GM13977 (cell line): ENCODE data around the gene PDZD7.

Experiments
- DNase-seq: peaks from one replicate; pipeline ENCODE4 v3.0.0; 2012; ENCODE audit warnings: low spot score
- CTCF ChIP-seq: IDR thresholded peaks from 2 replicates; pipeline ENCODE4 v1.5.1; 2012; ENCODE audit warnings: mild to moderate bottlenecking, control low read depth; ENCODE audit not compliant: insufficient read depth; ENCODE audit errors: extremely low read depth, missing control alignments
- in situ Hi-C: fragments of 300-500 bp; cut with MboI; formaldehyde crosslinking; loops from one replicate; pipeline ENCODE4 v1.12.0; 2022; ENCODE audit warnings: low sequenced_read_pairs, low pct_unique_long_range_greater_than_20kb, mixed read lengths, inconsistent platforms; ENCODE audit not compliant: unreplicated experiment

Gene PDZD7

DNA sequence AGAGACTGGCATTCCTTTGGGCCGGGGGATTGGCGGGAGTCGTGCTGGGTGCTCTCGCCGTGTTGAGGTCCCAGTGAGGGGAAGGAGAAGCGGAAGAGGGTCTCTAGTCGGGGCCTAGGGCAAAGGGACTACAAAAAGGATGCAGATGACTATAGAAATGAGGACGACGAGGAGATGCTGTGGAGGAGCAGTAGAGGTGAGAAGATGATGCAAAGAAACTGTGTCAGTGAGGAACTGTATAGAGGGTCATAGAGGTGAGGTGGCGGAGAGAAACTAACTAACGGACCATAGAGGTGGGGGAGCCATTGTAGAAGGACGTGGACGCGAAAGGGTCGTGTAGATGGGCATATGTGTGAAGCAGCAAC, 43.3 kb downstream of the PDZD7 start:
- DNase-seq = no peak
- TF ChIP-seq CTCF = no peak
- in situ Hi-C loops = no loop called here

DNA sequence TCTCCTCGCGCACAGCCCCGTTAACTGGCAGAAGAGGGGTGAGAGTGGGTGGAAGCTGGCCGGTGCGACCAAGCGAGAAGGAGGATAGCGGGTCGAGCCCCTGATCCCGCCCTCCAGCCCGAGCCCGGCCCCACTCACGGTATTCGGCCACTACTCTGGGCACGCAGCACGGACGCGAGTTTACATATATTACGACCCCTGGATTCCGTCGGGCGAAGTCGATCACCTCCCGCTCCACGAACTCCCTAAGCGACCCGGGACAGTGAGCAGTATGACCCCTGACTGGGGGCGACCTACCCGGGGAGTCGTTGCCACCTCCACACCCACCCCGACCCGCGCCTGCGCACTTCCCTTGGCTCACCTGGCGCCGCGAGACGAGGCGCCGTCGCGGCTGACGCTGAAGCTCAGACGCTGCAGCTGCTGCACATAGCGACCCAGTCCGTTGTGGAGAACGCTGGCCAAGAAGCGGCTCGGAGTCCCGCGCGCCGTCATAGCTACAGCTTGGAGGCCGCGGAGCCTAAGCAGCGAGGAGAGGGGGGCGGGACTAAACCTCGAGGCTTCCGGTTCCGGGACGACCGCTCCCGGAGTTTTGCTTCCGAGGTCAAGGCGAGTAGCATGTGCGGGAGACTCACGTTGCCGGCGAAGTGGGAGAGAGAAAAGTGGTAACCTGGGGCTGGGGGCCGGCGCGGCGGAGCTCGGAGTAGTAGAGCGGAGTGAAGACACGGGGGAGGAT, 43.8 kb downstream of the PDZD7 start, which contains the start of the genes MRPL43 and TWNK:
MRPL43 (minus strand) TSS at position 546 of the 733 bp plus-strand sequence; CDS start at position 492, 54 bp downstream.
TWNK (plus strand) TSS at position 592 of the 733 bp plus-strand sequence. CDS start 668 bp downstream, outside the sequence.
- in situ Hi-C loops = no loop called here
- TF ChIP-seq CTCF = no peak
- DNase-seq = peak; percentile 92

GRCh38 chr10:100986623-100986951, 44.3 kb downstream of the PDZD7 start:
- in situ Hi-C loops = no loop called here
- TF ChIP-seq CTCF = no peak
- no peak for DNase-seq

DNA sequence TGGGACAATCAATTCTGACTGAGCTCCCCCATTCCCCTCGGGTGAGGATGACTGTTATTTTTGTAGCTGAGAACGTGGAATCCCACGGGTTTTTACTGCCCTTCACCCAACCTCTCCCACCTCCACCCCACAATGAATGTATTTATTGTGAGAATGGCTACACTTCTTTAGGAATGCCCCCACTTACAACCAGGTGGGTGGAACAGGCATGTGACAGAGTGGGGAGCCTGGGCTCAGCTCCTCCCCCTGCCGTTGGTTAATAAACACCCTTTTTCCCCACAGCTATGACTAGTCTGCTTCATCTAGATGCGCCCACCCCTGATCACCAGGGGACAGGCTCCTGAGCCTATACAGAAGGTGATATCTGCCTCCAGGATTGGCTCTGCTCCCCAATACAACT, 45.6 kb downstream of the PDZD7 start:
- in situ Hi-C loops = no loop called here
- no peak for DNase-seq
- no peak for TF ChIP-seq CTCF

DNA sequence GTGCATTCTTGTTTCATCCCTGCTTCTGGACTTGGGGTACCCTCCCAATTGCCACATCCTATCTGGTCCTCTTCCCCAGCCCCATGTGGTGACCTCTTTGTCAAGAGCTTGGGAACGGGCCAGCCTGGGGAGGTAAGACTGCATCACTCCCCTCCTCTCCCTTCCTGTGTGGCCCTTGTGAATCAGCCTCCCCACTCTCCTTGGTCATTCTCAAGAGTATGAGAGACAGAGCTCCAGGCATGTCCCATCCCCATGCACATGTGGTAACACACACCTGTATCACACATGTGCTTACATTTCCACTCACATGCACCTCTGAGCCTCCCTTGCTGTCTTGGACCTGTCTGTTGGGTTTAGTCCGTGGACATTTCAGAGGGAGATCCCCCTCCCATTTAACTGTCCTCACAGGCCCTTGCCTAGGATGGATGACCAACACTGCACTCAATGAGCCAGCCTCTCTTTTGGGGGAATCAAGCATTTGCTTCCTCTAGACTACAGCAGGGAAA, 46.2 kb downstream of the PDZD7 start:
- DNase-seq = no peak
- no peak for TF ChIP-seq CTCF
- in situ Hi-C loops = no loop called here

DNA sequence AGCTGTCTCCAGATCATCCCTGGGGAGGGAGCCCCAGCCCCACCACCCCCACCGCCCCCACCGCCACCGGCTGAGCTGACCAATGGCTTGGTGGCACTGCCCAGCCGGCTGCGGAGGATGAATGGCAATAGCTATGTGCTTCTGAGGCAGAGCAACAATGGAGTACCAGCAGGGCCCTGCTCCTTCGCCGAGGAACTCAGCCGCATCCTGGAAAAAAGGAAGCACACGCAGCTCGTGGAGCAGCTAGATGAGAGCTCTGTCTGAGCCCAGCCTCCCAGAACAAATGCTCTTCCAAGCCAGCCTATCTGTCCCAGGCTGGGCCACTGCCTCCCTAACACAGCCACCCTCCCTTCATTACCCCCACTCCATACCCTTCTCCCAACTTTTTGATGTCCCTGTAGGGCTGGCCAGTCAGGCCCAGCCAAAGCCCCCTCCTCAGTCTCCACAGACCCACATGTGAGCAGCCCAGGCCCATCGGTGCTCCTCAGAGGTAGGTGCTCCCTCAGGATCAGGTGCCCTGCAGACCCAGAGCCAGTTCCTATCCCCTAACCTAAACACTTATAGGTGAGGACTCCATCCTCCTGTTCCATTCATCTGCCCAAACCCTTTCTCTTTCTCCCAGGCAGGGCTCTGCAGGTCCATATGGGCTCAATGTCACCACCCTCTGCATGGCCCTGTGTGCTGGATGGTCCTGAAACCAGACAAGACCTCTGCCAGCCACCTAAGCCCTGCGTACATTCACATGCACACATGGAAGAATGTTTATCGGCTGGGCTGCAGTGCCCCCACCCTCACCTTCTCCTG, 46.9 kb downstream of the PDZD7 start:
- in situ Hi-C loops = no loop called here
- TF ChIP-seq CTCF = no peak
- DNase-seq = no peak
